ENCODE data around the gene HIPK2. TPM values are rescaled to one million over a fixed set of nuclear protein-coding genes. Genes with fewer than 3 reads are reported as not detected.

HIPK2 gene
- total RNA-seq, 4 donors from 2014 or later = 17.9 to 35.9 (median 22.4) TPM

GRCh38 chr7:139807009-139807408 is 29.2 kb upstream of the HIPK2 start:
- Histone ChIP-seq H3K4me1 (no peaks in the 10 kb centered on the region), H3K36me3 (no peaks in the 10 kb centered on the region), H3K27ac (no peak overlapping the region), H3K9me3 (no peaks in the 10 kb centered on the region), H3K4me3 (no peak overlapping the region), H3K27me3 (no peaks in the 10 kb centered on the region)
- TF ChIP-seq POLR2AphosphoS5 (IDR thresholded peaks at IDR 0.05) = no peak
- TF ChIP-seq EP300 (IDR thresholded peaks at IDR 0.05) = no peak
- TF ChIP-seq POLR2A (IDR thresholded peaks at IDR 0.05) = no peak
- no peak for TF ChIP-seq CTCF (IDR thresholded peaks at IDR 0.05)
- WGBS, 2 donors (ENCODE audit: low coverage in 1 of 2) = 88 to 100% methylated on average over 1 to 3 of the region's 3 CpGs
- ATAC-seq = no peak

- Histone ChIP-seq H3K9me3 (no peaks in the 10 kb centered on the region), H3K4me3 (no peak overlapping the region), H3K27ac (no peak overlapping the region), H3K36me3 (no peaks in the 10 kb centered on the region), H3K27me3 (no peaks in the 10 kb centered on the region), H3K4me1 (no peaks in the 10 kb centered on the region)
- no peak for ATAC-seq
- no peak for TF ChIP-seq EP300 (IDR thresholded peaks at IDR 0.05)
- TF ChIP-seq POLR2AphosphoS5 (IDR thresholded peaks at IDR 0.05) = no peak
- no peak for TF ChIP-seq POLR2A (IDR thresholded peaks at IDR 0.05)
- no peak for TF ChIP-seq CTCF (IDR thresholded peaks at IDR 0.05)
- WGBS, 2 donors (ENCODE audit: low coverage in 1 of 2) = 73% methylated on average over 1 of the region's 1 CpG; no CpG with 5 or more reads in 1 of the 2 donors
Measured at GRCh38 chr7:139804571-139804970, 26.8 kb upstream of the HIPK2 start.

DNA sequence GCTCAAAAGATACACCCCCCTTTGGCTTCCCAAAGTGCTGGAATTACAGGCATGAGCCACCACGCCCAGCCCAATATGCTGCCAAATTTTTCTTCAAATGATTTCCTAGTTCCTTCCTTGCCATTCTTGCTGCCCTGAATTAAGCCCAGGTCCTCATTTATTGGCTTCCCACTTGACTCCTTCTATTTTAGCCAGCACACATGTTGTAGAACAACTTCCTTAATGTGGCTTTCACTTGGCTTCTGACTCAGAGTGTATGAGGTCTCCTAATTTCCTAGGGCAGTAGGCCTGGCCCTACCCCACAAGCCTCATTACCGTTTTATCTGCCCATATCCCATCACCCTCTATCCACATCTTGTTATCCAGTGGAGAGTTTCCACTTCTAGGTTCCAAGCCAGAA is 21.8 kb upstream of the HIPK2 start:
- TF ChIP-seq POLR2A (IDR thresholded peaks at IDR 0.05) = no peak
- TF ChIP-seq EP300 (IDR thresholded peaks at IDR 0.05) = no peak
- TF ChIP-seq POLR2AphosphoS5 (IDR thresholded peaks at IDR 0.05) = no peak
- peak; percentile 58 for ATAC-seq
- peaks cover 4% of the 10 kb centered on the region for H3K27me3 ChIP-seq
- H3K27ac ChIP-seq = no peak overlapping the region
- no peaks in the 10 kb centered on the region for H3K36me3 ChIP-seq
- H3K4me3 ChIP-seq = no peak overlapping the region
- 74 to 76% methylated on average over 2 of the region's 2 CpGs for WGBS, 2 donors (ENCODE audit: low coverage in 1 of 2)
- no peaks in the 10 kb centered on the region for H3K4me1 ChIP-seq
- H3K9me3 ChIP-seq = no peaks in the 10 kb centered on the region

DNA sequence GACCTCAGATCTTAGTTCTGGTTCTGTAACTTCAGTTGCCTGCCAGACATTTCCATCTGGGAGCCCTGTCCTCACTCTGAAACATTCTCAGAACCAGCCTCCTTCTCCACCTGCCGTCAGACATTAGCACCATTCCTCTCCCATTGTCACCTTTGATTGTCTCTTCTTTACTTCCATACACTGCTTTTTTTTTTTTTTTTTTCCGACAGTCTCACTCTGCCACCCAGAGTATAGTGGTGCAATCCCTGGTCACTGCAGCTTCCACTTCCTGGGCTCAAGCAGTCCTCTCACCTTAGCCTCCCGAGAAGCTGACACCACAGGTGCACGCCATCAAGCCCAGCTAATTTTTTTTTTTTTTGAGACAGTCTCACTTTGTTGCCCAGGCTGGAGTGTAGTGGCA is 21.1 kb upstream of the HIPK2 start:
- Histone ChIP-seq H3K36me3 (no peaks in the 10 kb centered on the region), H3K27ac (no peak overlapping the region), H3K9me3 (no peaks in the 10 kb centered on the region), H3K4me1 (no peaks in the 10 kb centered on the region), H3K27me3 (peaks cover 4% of the 10 kb centered on the region), H3K4me3 (no peak overlapping the region)
- WGBS, 2 donors (ENCODE audit: low coverage in 1 of 2) = 82 to 89% methylated on average over 3 to 4 of the region's 4 CpGs
- no peak for ATAC-seq
- TF ChIP-seq POLR2A (IDR thresholded peaks at IDR 0.05) (no peak), POLR2AphosphoS5 (IDR thresholded peaks at IDR 0.05) (no peak), EP300 (IDR thresholded peaks at IDR 0.05) (no peak), CTCF (IDR thresholded peaks at IDR 0.05) (no peak)

- 28 to 70% methylated on average over 2 to 10 of the region's 10 CpGs for WGBS, 2 donors (ENCODE audit: low coverage in 1 of 2)
- no peaks in the 10 kb centered on the region for H3K4me1 ChIP-seq
- TF ChIP-seq POLR2A (IDR thresholded peaks at IDR 0.05) (no peak), EP300 (IDR thresholded peaks at IDR 0.05) (no peak), POLR2AphosphoS5 (IDR thresholded peaks at IDR 0.05) (no peak), CTCF (IDR thresholded peaks at IDR 0.05) (no peak)
- no peaks in the 10 kb centered on the region for H3K36me3 ChIP-seq
- no peaks in the 10 kb centered on the region for H3K9me3 ChIP-seq
- H3K4me3 ChIP-seq = no peak overlapping the region
- no peak for ATAC-seq
- peaks cover 4% of the 10 kb centered on the region for H3K27me3 ChIP-seq
- no peak overlapping the region for H3K27ac ChIP-seq
Measured at GRCh38 chr7:139798221-139798620, 20.4 kb upstream of the HIPK2 start.
